ENCODE results near the gene CLIP2.

CLIP2 gene

DNA sequence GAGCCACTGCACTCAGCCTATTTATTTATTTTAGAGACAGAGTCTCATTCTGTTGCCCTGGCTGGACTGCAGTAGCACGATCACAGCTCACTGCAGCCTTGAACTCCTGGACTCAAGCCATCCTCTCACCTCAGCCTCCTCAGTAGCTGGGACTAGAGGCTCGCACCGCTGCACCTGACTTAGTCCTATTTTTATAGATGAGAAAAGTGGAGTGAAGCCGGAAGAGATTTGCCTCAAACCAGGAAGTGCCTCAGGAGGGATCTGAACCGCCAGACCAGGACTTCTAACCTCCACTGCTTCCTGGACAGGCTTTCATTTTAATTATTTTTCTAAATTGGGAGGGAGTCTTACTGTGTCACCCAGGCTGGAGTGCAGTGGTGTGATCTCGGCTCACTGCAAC lies 17.5 kb upstream of the CLIP2 start:
- DNase-seq (ENCODE audit: low read depth): no peak

DNA sequence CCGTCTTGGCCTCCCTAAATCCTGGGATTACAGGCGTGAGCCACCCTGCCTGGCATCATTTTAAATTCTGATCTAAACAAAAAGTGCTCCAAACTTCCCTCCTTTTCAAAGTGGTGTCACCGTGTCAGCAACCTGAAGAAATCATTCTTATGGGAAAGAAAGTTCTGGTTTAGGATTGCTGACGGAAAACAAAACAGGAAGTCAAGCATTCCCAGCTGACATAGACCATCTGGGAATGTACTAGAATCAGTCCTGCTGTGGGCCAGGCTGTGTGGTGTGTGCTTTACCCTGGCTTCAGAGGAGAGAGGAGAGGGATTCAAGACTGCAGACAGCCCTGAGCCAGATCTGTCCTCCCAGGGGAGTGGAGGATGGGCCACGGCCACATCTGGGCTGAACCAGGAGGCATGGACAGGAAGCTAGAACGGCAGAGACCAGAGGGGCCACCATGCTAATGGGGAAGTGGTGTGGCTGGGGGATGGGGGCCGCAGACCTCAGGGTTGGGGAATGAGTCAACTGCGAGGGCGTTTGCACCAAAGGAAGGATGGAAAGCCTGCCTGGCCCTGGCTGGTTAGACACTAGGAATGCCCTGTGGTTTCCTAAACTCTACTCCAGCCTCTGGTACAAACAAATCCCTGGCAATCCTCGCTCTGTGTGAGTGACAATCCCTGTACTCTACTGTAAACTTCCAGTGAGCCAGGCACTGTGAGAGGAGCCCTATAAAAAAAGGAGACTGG lies 16.7 kb upstream of the CLIP2 start:
- DNase-seq (ENCODE audit: low read depth): no peak

DNA sequence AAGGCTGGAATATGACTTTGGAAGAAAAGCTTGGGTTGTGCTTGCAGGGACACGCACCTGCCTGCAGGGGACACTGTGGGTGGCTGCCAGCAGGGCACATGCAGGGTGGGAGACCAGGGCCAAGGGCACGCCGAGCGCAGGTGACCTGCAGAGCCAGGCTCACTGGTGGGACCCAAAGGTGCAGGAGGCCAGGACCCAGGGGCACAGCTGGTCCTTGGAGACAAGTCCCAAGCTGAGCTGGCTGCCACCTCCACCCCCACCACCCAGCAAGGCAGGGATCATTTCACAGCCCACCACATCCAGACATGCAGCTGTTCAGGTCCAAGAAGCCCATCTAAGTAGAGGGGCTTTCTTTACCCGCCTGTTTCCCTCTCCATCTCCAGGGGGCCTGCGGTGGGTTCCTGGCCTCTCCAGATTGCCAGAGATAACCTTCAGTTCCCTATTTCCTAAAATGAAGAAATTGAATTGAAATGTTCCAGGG lies 13.8 kb upstream of the CLIP2 start:
- DNase-seq (ENCODE audit: low read depth): no peak

DNA sequence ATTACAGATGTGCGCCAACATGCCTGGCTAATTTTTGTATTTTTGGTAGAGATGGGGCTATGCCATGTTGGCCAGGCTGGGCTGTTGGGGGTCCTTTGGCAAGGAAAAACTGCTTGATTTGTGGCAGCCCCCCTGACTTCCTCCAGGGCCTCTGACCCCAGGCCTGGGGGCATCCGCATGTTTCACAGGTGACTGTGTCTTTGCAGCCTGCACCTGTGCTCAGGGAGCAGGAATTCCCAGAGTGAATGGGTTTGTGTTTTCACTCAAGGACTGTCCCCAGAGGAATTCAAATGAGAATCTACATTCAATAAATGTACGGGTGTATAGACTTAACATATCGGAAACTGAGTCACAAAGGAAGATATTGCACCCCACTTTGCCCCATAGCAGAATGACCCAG lies 11.6 kb upstream of the CLIP2 start:
- DNase-seq (ENCODE audit: low read depth): no peak

GRCh38 chr7:74280985-74281384 lies 8.2 kb upstream of the CLIP2 start:
- DNase-seq (ENCODE audit: low read depth): no peak

GRCh38 chr7:74282748-74283459 lies 6.3 kb upstream of the CLIP2 start:
- no peak for DNase-seq (ENCODE audit: low read depth)

- DNase-seq (ENCODE audit: low read depth): no peak
These were observed 5.3 kb upstream of the CLIP2 start for GRCh38 chr7:74283858-74284447.

DNA sequence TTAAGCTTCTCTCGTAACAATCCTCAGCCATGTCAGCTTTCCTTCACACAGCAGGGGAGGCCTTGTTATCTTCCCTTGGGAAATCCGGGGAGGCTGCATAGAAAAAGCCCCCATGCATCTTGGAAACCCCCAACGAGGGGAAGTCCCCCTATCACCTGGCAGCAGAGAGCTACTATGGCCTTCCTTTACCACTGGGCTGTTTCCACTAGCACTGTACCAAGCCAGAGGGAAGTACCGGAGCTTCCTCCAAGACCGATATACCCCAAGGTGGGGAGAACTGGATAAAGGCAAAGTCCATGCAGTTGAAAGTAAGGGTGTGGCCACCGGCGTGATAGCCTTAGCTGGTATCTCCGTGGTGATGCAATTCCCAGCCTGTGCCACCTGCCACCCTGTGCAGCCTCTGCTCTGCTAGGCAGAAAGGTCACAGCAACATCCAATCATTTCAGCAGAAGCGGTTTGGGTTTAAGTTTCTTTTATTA lies 4.4 kb upstream of the CLIP2 start:
- no peak for DNase-seq (ENCODE audit: low read depth)

- DNase-seq (ENCODE audit: low read depth): no peak
These were observed 3.1 kb upstream of the CLIP2 start for GRCh38 chr7:74286131-74286530.

- no peak for DNase-seq (ENCODE audit: low read depth)
These were observed 1.7 kb upstream of the CLIP2 start for GRCh38 chr7:74287303-74288033.

DNA sequence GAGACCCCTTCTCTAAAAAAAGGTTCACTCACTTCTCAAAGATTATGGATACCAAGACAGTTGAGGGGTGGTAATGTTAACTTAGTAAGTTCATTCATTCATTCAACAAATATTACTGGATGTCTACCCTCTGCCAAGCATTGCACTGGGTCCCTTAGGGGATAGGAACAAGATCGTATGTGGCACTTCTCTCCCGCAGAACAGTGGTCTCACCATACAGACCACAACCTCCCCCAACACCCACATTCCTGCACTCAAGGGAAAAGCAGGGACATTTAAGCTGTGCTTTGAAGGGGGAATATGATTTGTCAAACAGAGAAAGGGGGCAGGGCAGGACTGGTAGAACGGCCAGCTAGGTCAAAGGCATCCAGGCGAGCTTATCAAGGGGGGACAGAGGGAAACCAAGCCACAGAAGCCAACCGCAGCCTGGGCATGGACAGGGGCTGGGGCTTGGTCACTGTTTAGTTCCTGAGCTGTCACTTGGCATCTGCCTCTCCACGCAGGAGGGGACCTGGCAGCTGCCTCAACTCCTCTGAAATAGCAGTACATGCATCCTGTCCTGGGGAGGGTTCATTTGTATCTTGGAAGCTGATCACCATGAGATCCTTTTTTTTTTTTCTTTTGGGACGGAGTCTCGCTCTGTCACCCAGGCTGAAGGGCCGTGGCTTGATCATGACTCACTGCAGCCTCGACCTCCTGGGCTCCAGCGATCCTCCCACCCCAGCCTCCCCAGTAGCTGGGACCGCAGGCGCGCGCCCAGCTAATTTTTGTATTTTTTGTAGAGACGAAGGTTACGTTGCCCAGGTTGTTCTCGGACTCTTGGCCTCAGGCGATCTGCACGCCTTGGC lies 949 bp upstream of the CLIP2 start:
- no peak for DNase-seq (ENCODE audit: low read depth)

DNA sequence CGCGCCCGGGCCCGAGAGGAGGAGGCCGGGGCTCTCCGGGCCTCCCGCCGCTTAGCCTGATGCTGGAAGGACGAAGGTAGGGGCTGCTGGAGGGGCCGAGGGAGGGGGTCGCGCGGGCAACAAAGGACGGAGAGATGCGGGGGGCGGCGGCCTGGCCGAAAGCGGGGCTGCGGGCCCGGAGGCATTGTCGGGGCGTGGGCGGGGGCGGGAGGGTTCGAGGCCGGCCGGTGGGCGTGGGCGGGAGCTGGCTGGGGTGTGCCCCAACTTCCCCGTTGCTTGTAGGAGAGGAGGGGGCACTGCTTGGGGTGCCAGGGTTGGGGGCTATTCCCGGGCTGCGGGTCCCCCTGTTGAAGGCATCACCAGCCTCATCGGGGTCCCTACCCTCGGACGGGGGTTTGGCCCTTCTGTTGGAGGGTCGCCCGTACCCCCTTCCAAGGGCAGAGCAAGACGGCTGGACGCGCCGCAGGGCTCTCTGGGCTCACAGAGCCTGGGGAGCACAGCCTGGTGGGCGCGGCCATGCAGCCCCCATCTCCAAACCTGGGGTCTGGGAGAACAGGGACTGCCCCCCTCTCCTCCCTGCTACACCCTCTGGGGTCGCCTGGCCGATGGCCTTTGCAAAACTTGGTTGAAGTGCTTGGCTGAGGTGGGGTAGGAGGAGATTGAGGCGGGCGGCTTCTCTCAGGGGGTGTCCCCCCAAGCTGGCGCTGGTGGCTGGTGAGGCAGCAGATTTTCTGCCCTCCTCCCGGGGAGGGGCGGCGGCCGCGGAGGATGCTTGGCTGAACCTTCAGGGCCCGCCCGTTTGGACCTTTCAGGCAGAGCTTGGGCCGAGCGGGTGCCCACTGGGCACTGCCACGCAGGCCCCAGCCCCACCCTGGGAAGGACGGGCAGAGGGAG lies 699 bp downstream of the CLIP2 start:
- DNase-seq (ENCODE audit: low read depth): no peak

- DNase-seq (ENCODE audit: low read depth): no peak
These were observed 1.3 kb downstream of the CLIP2 start for GRCh38 chr7:74290553-74290950.

GRCh38 chr7:74290981-74291441 lies 1.8 kb downstream of the CLIP2 start:
- DNase-seq (ENCODE audit: low read depth): no peak

- DNase-seq (ENCODE audit: low read depth): no peak
These were observed 2.3 kb downstream of the CLIP2 start for GRCh38 chr7:74291535-74291934.

- DNase-seq (ENCODE audit: low read depth): no peak
These were observed 3.8 kb downstream of the CLIP2 start for GRCh38 chr7:74292757-74293576.

- DNase-seq (ENCODE audit: low read depth): no peak
These were observed 4.3 kb downstream of the CLIP2 start for GRCh38 chr7:74293577-74293908.

DNA sequence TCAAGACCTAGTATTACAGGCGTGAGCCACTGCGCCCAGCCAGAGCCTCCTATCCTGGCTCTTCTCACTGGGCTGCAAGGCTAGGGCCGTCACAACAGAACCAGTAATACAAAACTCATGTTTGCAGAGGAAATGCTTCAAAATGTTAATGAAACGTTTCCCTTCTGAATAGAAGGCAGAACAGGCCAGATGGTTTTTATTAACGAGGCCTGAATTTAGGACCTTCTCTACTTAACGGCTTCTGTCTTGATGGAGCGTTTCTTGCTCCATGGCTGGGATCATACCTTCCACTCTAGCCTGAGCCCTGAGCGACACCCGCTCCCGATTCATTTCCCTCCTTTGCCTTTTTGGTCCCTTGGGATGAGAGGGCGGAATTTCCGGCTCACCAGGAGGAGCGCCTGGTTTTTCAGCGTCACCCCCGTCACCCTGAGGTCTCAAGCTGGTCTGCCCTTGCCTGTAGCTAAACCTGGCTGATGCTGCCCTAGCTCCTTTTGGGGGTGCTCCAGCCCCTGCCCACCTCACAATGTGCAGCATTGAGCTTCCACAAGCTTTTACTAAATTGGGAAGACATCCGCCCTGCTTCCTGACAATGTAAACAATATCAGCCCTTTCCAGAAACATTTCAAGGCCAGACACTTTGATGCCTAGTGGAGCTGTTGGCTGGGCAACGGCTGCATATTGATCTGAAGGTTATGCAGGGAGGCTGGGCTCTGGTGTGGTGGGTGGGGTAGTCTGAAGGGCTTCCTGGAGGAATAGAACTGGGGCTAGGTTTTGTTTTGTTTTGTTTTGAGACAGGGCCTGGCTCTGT lies 5.2 kb downstream of the CLIP2 start:
- no peak for DNase-seq (ENCODE audit: low read depth)

Measured in stimulated activated CD8-positive, alpha-beta memory T cell treated with anti-CD3 and anti-CD28 coated beads, Interleukin-15, amount 100 ng/mL, for 24 hours (primary cell).